GM12875 (cell line): ENCODE data around the gene STK32A.

Experiments used
- H3K4me3 ChIP-seq: one replicate; pipeline ENCODE4 v1.5.1; 2011; ENCODE audit warnings: low read depth, low read length, control low read depth
- CTCF ChIP-seq: IDR thresholded peaks from 2 replicates; pipeline ENCODE4 v1.5.1; 2011; ENCODE audit warnings: low read depth, mild to moderate bottlenecking, control low read depth, inconsistent platforms, low read length, moderate library complexity, borderline replicate concordance; ENCODE audit not compliant: insufficient read depth

STK32A gene

GRCh38 chr5:147259837-147260236 is 25.0 kb downstream of the STK32A start:
- H3K4me3 ChIP-seq, result no peak overlapping the region
- no peak for TF ChIP-seq CTCF

- no peak for TF ChIP-seq CTCF
- H3K4me3 ChIP-seq, result no peak overlapping the region
Measured at GRCh38 chr5:147267082-147267832, 32.4 kb downstream of the STK32A start.

GRCh38 chr5:147276497-147276896 is 41.7 kb downstream of the STK32A start:
- no peak for TF ChIP-seq CTCF
- H3K4me3 ChIP-seq, result no peak overlapping the region

GRCh38 chr5:147286296-147286695 is 51.5 kb downstream of the STK32A start:
- no peak for TF ChIP-seq CTCF
- no peak overlapping the region for H3K4me3 ChIP-seq

GRCh38 chr5:147287110-147287509 is 52.3 kb downstream of the STK32A start:
- H3K4me3 ChIP-seq, result no peak overlapping the region
- no peak for TF ChIP-seq CTCF

- no peak for TF ChIP-seq CTCF
- no peak overlapping the region for H3K4me3 ChIP-seq
Measured at GRCh38 chr5:147290261-147290660, 55.4 kb downstream of the STK32A start.

- TF ChIP-seq CTCF, result no peak
- H3K4me3 ChIP-seq, result no peak overlapping the region
Measured at GRCh38 chr5:147303251-147303650, 68.4 kb downstream of the STK32A start.
